Measurements from ENCODE around the gene EPOP.
"Not testable (repeated sequence)": the region's sequence is repeated elsewhere in the genome, so short reads cannot be mapped to it uniquely, and the experiment has no call there.

EPOP gene

GRCh38 chr17:38637951-38638350, 36.8 kb downstream of the EPOP start:
- DNase-seq = no peak

- DNase-seq = no peak
These were observed 38.7 kb downstream of the EPOP start for GRCh38 chr17:38636054-38636453.

- no peak for DNase-seq
These were observed 42.4 kb downstream of the EPOP start for GRCh38 chr17:38632334-38632733.

GRCh38 chr17:38628441-38628840, 46.3 kb downstream of the EPOP start:
- DNase-seq = no peak

GRCh38 chr17:38627957-38628356, 46.8 kb downstream of the EPOP start:
- DNase-seq = no peak

- not testable (repeated sequence) for DNase-seq
These were observed 48.0 kb downstream of the EPOP start for GRCh38 chr17:38626606-38627226.

- no peak for DNase-seq
These were observed 49.3 kb downstream of the EPOP start for GRCh38 chr17:38625482-38625881.

- not testable (repeated sequence) for DNase-seq
These were observed 49.9 kb downstream of the EPOP start for GRCh38 chr17:38624782-38625355.

Measured in stimulated activated CD8-positive, alpha-beta memory T cell treated with anti-CD3 and anti-CD28 coated beads, Interleukin-4, amount 100 ng/mL, for 48 hours (primary cell).